Osteocyte (in vitro differentiated cells): ENCODE measurements around the gene SPECC1. TPM values are rescaled to one million over a fixed set of nuclear protein-coding genes. Genes with fewer than 3 reads are reported as not detected.

Source experiments
- DNase-seq: peaks from one replicate; pipeline ENCODE4 v3.0.0; 2021; ENCODE audit warnings: mixed read lengths; ENCODE audit not compliant: unreplicated experiment; ENCODE audit errors: extremely low spot score
- H3K27ac Mint-ChIP-seq: one replicate; pipeline ENCODE4 v1.8.0; 2021; ENCODE audit warnings: mild to moderate bottlenecking, mixed read lengths; ENCODE audit not compliant: unreplicated experiment
- H3K27me3 Mint-ChIP-seq: one replicate; pipeline ENCODE4 v1.8.0; 2021; ENCODE audit warnings: mixed read lengths; ENCODE audit not compliant: unreplicated experiment
- H3K36me3 Mint-ChIP-seq: one replicate; pipeline ENCODE4 v1.8.0; 2021; ENCODE audit warnings: mixed read lengths; ENCODE audit not compliant: unreplicated experiment
- H3K4me1 Mint-ChIP-seq: one replicate; pipeline ENCODE4 v1.8.0; 2021; ENCODE audit warnings: mixed read lengths; ENCODE audit not compliant: unreplicated experiment
- H3K4me3 Mint-ChIP-seq: one replicate; pipeline ENCODE4 v1.8.0; 2021; ENCODE audit warnings: mild to moderate bottlenecking, moderate library complexity, mixed read lengths; ENCODE audit not compliant: unreplicated experiment
- H3K9me3 Mint-ChIP-seq: one replicate; pipeline ENCODE4 v1.8.0; 2021; ENCODE audit warnings: mixed read lengths; ENCODE audit not compliant: unreplicated experiment
- CTCF ChIP-seq: fragments of 200-600 bp; sonication (generic); IDR thresholded peaks from 2 replicates; pipeline ENCODE4 v1.5.0; 2021; ENCODE audit warnings: antibody characterized with exemption, mild to moderate bottlenecking, moderate library complexity
- total RNA-seq: library from RNA; stranded (reverse); gene quantifications from 2 replicates; pipeline ENCODE4 v1.2.1, GENCODE V29; 2021

The SPECC1 gene
- total RNA-seq, 1 donor from 2014 or later, result 12.1 TPM

DNA sequence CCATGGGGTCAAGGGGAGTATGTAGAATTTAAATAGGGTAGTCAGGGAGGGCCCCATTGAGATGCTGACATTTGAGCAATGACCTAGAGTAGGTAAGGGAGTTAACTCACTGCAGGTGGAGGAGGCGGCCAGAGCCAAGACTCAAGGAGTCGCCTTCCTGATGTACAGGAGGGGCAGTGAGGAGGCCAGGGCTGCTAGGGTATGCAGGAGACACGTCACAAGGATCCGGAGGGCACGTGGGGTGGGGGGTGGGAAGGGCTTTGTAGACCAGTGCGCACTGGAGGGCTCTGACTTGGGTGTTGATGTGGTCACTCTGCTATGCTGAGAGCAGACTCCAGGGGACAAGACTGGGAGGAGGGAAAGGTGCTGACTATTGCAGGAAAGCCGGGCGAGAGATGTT is 37.5 kb downstream of the SPECC1 start:
- Mint-ChIP-seq H3K27ac (no peak overlapping the region), H3K36me3 (no peaks in the 10 kb centered on the region), H3K9me3 (no peaks in the 10 kb centered on the region), H3K4me3 (no peak overlapping the region), H3K4me1 (no peaks in the 10 kb centered on the region), H3K27me3 (peaks cover 43% of the 10 kb centered on the region)
- no peak for DNase-seq
- no peak for TF ChIP-seq CTCF

DNA sequence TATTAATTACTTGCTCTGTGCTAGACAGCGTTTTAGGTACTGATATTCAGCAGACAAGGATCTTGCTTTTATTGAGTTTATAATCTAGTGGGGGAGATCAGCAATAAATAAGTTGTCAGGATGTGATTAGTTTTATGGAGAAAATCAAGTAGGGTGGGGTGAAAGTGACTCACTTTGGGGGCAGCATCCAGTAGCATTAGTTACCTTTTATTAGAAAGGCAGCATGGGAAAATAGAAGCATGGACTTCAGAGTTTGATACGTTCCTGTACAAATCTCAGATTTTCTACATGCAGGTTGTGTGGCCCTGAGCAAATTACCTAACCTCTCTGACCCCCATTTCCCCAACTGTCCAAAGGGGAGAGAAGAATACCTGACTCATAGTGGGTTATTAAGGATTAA is 42.5 kb downstream of the SPECC1 start:
- Mint-ChIP-seq H3K4me1 (no peaks in the 10 kb centered on the region), H3K36me3 (no peaks in the 10 kb centered on the region), H3K4me3 (no peak overlapping the region), H3K27ac (no peak overlapping the region), H3K9me3 (peaks cover 7% of the 10 kb centered on the region), H3K27me3 (peaks cover 43% of the 10 kb centered on the region)
- no peak for TF ChIP-seq CTCF
- no peak for DNase-seq

- Mint-ChIP-seq H3K27me3 (peaks cover 37% of the 10 kb centered on the region), H3K36me3 (no peaks in the 10 kb centered on the region), H3K27ac (no peak overlapping the region), H3K9me3 (peaks cover 7% of the 10 kb centered on the region), H3K4me3 (no peak overlapping the region), H3K4me1 (no peaks in the 10 kb centered on the region)
- DNase-seq, result no peak
- TF ChIP-seq CTCF, result no peak
Measured at GRCh38 chr17:20053361-20053964, 44.3 kb downstream of the SPECC1 start.

GRCh38 chr17:20059728-20060188 is 50.6 kb downstream of the SPECC1 start:
- no peak overlapping the region for H3K4me3 Mint-ChIP-seq
- TF ChIP-seq CTCF, result no peak
- no peak for DNase-seq
- H3K27ac Mint-ChIP-seq, result no peak overlapping the region
- H3K4me1 Mint-ChIP-seq, result peaks cover 4% of the 10 kb centered on the region
- no peaks in the 10 kb centered on the region for H3K36me3 Mint-ChIP-seq
- no peaks in the 10 kb centered on the region for H3K9me3 Mint-ChIP-seq
- peaks cover 13% of the 10 kb centered on the region for H3K27me3 Mint-ChIP-seq

- H3K4me1 Mint-ChIP-seq, result peaks cover 7% of the 10 kb centered on the region
- TF ChIP-seq CTCF, result no peak
- no peaks in the 10 kb centered on the region for H3K9me3 Mint-ChIP-seq
- H3K27ac Mint-ChIP-seq, result no peak overlapping the region
- H3K4me3 Mint-ChIP-seq, result no peak overlapping the region
- DNase-seq, result peak; percentile 64
- H3K36me3 Mint-ChIP-seq, result no peaks in the 10 kb centered on the region
- H3K27me3 Mint-ChIP-seq, result peaks cover 13% of the 10 kb centered on the region
Measured at GRCh38 chr17:20063665-20064648, 54.8 kb downstream of the SPECC1 start.
